Fibroblast of villous mesenchyme (primary cell): ENCODE data around the gene HPGD. TPM values are rescaled to one million over a fixed set of nuclear protein-coding genes. Genes with fewer than 3 reads are reported as not detected.
A peak's percentile ranks its signal among the peaks of the same experiment; 100 is the strongest.

Source experiments
- DNase-seq: peaks from one replicate; pipeline ENCODE4 v3.0.0-alpha.2; 2010; ENCODE audit warnings: low read depth
- H3K4me3 ChIP-seq: 2 replicates; pipeline ENCODE4 v1.5.1; 2011; ENCODE audit warnings: low read depth, mild to moderate bottlenecking, low read length
- total RNA-seq: library from RNA; depleted of rRNA; stranded (reverse); fragments of >200 nt; gene quantifications from 2 replicates; pipeline ENCODE4 v1.2.3, GENCODE V29; 2012
- TF ChIP-seq, protein P1 (sequence below): IDR thresholded peaks from 2 replicates; pipeline ENCODE4 v1.5.1; 2012; ENCODE audit warnings: low read depth, mild to moderate bottlenecking, low read length; ENCODE audit not compliant: insufficient read depth

HPGD gene
- total RNA-seq, 1 donor = not detected

DNA sequence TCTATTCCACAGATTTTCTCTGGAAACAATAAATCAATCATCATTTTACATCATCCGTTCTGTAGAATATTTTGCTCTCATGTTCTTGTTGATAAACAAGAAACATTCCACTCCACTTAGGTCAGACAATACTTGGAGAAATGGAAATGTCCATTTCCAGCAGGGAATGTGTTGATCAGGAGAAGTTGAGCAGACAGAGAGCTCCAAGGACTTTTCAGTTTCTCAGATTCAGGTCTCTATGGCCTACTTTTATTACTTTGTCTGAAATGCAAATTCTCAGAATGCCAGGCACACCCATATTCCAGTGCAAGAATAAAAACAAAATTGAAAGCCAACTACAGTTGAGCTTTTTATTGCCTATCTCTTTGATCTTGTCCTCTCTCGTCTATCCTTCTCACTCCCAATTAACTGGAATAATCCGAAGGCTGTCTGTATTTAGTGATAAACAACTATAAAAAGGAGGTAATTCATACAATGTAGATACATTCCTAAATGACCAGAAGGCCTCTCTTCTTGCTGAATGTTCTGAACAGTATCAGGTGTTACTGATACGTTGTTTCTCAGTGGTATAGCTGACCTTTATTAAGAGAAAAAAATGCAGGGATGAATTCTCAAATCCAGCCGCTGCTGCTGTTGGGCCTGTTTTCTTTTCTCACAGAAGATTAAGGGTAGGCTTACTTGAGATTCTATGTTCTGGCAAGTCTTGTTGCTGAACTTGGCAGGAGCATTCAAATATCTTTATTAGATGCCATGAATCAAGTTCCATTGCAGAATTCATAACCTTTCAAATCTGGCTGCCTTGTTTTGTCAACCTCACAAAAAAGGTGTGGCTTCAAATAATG lies 72.1 kb downstream of the HPGD start:
- H3K4me3 ChIP-seq = no peak overlapping the region
- TF ChIP-seq, protein P1, sequence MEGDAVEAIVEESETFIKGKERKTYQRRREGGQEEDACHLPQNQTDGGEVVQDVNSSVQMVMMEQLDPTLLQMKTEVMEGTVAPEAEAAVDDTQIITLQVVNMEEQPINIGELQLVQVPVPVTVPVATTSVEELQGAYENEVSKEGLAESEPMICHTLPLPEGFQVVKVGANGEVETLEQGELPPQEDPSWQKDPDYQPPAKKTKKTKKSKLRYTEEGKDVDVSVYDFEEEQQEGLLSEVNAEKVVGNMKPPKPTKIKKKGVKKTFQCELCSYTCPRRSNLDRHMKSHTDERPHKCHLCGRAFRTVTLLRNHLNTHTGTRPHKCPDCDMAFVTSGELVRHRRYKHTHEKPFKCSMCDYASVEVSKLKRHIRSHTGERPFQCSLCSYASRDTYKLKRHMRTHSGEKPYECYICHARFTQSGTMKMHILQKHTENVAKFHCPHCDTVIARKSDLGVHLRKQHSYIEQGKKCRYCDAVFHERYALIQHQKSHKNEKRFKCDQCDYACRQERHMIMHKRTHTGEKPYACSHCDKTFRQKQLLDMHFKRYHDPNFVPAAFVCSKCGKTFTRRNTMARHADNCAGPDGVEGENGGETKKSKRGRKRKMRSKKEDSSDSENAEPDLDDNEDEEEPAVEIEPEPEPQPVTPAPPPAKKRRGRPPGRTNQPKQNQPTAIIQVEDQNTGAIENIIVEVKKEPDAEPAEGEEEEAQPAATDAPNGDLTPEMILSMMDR = no peak
- DNase-seq = peak; percentile 23

DNA sequence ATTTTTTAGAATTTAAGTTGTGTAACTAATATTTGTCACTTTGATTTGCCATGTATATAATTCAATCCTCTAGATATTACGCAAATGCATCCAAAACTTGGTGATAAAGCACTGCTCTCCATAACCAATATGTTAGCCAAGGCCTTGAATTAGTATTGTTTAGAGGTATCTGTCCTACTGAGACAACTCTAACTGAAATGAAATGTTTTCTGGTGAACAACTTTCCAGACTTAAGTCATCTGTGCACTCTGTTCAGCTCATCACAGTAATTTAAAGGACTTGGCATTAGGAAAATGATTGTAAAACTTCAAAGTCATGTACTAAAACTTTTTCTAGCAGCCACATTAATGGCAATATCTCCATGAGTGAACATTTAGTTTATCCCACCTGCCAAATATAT lies 73.1 kb downstream of the HPGD start:
- H3K4me3 ChIP-seq = no peak overlapping the region
- TF ChIP-seq, protein P1 = no peak
- DNase-seq = no peak

DNA sequence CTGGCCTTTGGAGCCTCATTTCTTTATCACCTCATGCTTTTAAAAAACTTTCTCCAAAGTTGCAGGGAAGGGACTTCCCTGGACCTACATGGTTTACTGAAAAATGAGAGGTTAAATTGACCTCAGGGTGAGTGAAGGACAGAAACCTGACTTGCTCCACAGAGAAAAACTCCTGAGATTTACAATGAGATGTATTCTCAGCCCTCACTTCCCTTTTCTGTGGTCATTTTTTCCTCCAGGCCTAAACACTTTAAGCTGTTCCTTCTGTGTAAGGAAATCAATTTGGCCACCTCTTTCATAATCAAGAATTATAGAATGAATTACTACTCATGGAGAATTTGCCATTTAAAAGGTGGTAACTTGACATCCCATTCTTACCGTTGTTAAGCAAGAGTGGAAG lies 77.9 kb downstream of the HPGD start:
- TF ChIP-seq, protein P1 = no peak
- DNase-seq = no peak
- H3K4me3 ChIP-seq = no peak overlapping the region

Other genes with a start within 250 kb of the HPGD start
- 23.2 and 32.8 TPM in 2 replicates for gene FBXO8, start 238.8 kb downstream of the HPGD start, total RNA-seq
- gene CEP44, start 238.6 kb downstream of the HPGD start, total RNA-seq = 10.0 and 16.0 TPM in 2 replicates